ENCODE results near the gene IL1RAPL2. TPM values are rescaled to one million over a fixed set of nuclear protein-coding genes. Genes with fewer than 3 reads are reported as not detected.

Gene IL1RAPL2
- total RNA-seq, 4 donors from 2014 or later = 0.16 TPM; not detected in 3

DNA sequence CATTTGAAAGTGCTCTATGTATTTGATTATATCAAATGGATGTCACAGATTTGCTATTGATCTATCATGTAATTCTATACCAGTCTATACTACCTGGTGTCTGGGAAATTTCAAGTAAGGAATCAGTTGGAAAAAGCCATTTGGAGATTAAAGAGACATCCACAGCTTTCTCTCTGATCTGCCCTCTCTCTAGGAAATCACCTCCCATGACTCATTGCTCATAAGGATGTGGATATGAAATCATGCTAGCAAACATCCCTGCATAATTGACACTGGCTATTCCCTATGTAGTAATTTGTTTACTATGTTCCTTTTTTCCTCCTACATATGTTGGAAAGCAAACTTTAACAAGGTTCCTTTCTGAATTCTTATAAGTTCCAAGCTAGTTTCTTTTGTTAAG is 560.2 kb downstream of the IL1RAPL2 start:
- no peak for TF ChIP-seq POLR2AphosphoS5 (IDR thresholded peaks at IDR 0.05)
- TF ChIP-seq EP300 (IDR thresholded peaks at IDR 0.05; ENCODE audit: low read depth) = no peak
- TF ChIP-seq POLR2A (IDR thresholded peaks at IDR 0.05) = no peak
- TF ChIP-seq, protein P1, sequence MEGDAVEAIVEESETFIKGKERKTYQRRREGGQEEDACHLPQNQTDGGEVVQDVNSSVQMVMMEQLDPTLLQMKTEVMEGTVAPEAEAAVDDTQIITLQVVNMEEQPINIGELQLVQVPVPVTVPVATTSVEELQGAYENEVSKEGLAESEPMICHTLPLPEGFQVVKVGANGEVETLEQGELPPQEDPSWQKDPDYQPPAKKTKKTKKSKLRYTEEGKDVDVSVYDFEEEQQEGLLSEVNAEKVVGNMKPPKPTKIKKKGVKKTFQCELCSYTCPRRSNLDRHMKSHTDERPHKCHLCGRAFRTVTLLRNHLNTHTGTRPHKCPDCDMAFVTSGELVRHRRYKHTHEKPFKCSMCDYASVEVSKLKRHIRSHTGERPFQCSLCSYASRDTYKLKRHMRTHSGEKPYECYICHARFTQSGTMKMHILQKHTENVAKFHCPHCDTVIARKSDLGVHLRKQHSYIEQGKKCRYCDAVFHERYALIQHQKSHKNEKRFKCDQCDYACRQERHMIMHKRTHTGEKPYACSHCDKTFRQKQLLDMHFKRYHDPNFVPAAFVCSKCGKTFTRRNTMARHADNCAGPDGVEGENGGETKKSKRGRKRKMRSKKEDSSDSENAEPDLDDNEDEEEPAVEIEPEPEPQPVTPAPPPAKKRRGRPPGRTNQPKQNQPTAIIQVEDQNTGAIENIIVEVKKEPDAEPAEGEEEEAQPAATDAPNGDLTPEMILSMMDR (IDR thresholded peaks at IDR 0.05) = no peak
- Histone ChIP-seq H3K27ac (no peak overlapping the region), H3K9me3 (no peaks in the 10 kb centered on the region), H3K36me3 (no peaks in the 10 kb centered on the region), H3K27me3 (no peaks in the 10 kb centered on the region), H3K4me1 (no peaks in the 10 kb centered on the region), H3K4me3 (no peak overlapping the region)
- DNase-seq = no peak
- intact Hi-C loops (cut with DNase I; ENCODE audit: low total_unique reads) (no loop called here), in situ Hi-C loops (cut with MboI; ENCODE audit: low pct_ligation_motif_present in 1 of 4, low pct_unique_long_range_greater_than_20kb in 1 of 4, low sequenced_read_pairs in 3 of 4) (no loop called here)

GRCh38 chrX:105134273-105134672 is 568.3 kb downstream of the IL1RAPL2 start:
- in situ Hi-C loops (cut with MboI; ENCODE audit: low pct_ligation_motif_present in 1 of 4, low pct_unique_long_range_greater_than_20kb in 1 of 4, low sequenced_read_pairs in 3 of 4) (no loop called here), intact Hi-C loops (cut with DNase I; ENCODE audit: low total_unique reads) (no loop called here)
- Histone ChIP-seq H3K9me3 (no peaks in the 10 kb centered on the region), H3K4me3 (no peak overlapping the region), H3K36me3 (no peaks in the 10 kb centered on the region), H3K27me3 (no peaks in the 10 kb centered on the region), H3K27ac (no peak overlapping the region), H3K4me1 (no peaks in the 10 kb centered on the region)
- DNase-seq = no peak
- TF ChIP-seq EP300 (IDR thresholded peaks at IDR 0.05; ENCODE audit: low read depth) (no peak), POLR2A (IDR thresholded peaks at IDR 0.05) (no peak), POLR2AphosphoS5 (IDR thresholded peaks at IDR 0.05) (no peak)
- TF ChIP-seq, protein P1 (IDR thresholded peaks at IDR 0.05) = no peak

GRCh38 chrX:105136786-105137185 is 570.8 kb downstream of the IL1RAPL2 start:
- Histone ChIP-seq H3K4me3 (no peak overlapping the region), H3K4me1 (no peaks in the 10 kb centered on the region), H3K27me3 (no peaks in the 10 kb centered on the region), H3K27ac (no peak overlapping the region), H3K9me3 (no peaks in the 10 kb centered on the region), H3K36me3 (no peaks in the 10 kb centered on the region)
- in situ Hi-C loops (cut with MboI; ENCODE audit: low pct_ligation_motif_present in 1 of 4, low pct_unique_long_range_greater_than_20kb in 1 of 4, low sequenced_read_pairs in 3 of 4) (no loop called here), intact Hi-C loops (cut with DNase I; ENCODE audit: low total_unique reads) (no loop called here)
- TF ChIP-seq POLR2A (IDR thresholded peaks at IDR 0.05) (no peak), EP300 (IDR thresholded peaks at IDR 0.05; ENCODE audit: low read depth) (no peak), POLR2AphosphoS5 (IDR thresholded peaks at IDR 0.05) (no peak)
- TF ChIP-seq, protein P1 (IDR thresholded peaks at IDR 0.05) = no peak
- no peak for DNase-seq

DNA sequence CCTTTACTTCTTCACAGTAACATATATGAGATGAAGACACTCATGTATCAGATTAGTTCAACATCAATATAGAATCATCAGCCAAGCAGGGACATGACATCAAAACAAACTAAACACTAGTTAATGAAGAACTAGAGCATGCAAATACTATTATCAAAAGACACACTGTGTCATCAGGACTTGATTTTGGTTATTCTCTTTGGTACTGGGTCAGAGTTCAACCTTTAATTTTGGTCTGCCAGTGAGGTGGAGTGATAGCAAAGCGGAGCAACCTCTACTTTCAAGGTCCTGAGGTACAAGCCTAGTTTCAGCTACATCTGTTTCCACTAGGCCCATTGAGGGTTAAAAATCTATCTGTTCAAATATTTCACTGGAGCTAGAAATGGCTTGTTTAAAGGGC is 584.0 kb downstream of the IL1RAPL2 start:
- DNase-seq = no peak
- Histone ChIP-seq H3K27me3 (no peaks in the 10 kb centered on the region), H3K4me3 (no peak overlapping the region), H3K36me3 (no peaks in the 10 kb centered on the region), H3K9me3 (no peaks in the 10 kb centered on the region), H3K27ac (no peak overlapping the region), H3K4me1 (no peaks in the 10 kb centered on the region)
- intact Hi-C loops (cut with DNase I; ENCODE audit: low total_unique reads) (no loop called here), in situ Hi-C loops (cut with MboI; ENCODE audit: low pct_ligation_motif_present in 1 of 4, low pct_unique_long_range_greater_than_20kb in 1 of 4, low sequenced_read_pairs in 3 of 4) (no loop called here)
- WGBS, 2 donors (ENCODE audit: low coverage in 1 of 2) = 76 to 100% methylated on average over 1 of the region's 1 CpG
- TF ChIP-seq, protein P1 (IDR thresholded peaks at IDR 0.05) = no peak
- TF ChIP-seq POLR2AphosphoS5 (IDR thresholded peaks at IDR 0.05) (no peak), POLR2A (IDR thresholded peaks at IDR 0.05) (no peak), EP300 (IDR thresholded peaks at IDR 0.05; ENCODE audit: low read depth) (no peak)

Measured in transverse colon (tissue), 4 donors.